Neuronal stem cell (in vitro differentiated cells): Measurements from ENCODE around the gene SLC41A1.
"Not testable (repeated sequence)": the region's sequence is repeated elsewhere in the genome, so short reads cannot be mapped to it uniquely, and the experiment has no call there.

Experiments
- DNase-seq: peaks from one replicate; pipeline ENCODE4 v3.0.0-alpha.2; 2013; ENCODE audit warnings: low spot score
- H2AFZ ChIP-seq: one replicate; pipeline ENCODE4 v1.6.1; 2013; ENCODE audit warnings: mild to moderate bottlenecking, low read length, inconsistent platforms
- H2AK5ac ChIP-seq: 2 replicates; pipeline ENCODE4 v1.6.1; 2013; ENCODE audit warnings: low read depth, mild to moderate bottlenecking, inconsistent platforms, low read length, moderate library complexity, mixed read lengths
- H2BK120ac ChIP-seq: 2 replicates; pipeline ENCODE4 v1.6.1; 2013; ENCODE audit warnings: low read depth, mild to moderate bottlenecking, inconsistent platforms, low read length, moderate library complexity, mixed read lengths
- H2BK12ac ChIP-seq: one replicate; pipeline ENCODE4 v1.6.1; 2013; ENCODE audit warnings: low read length, inconsistent platforms
- H2BK15ac ChIP-seq: 2 replicates; pipeline ENCODE4 v1.6.1; 2013; ENCODE audit warnings: mild to moderate bottlenecking, low read length, inconsistent platforms, mixed read lengths
- H2BK5ac ChIP-seq: one replicate; pipeline ENCODE4 v1.6.1; 2013; ENCODE audit warnings: inconsistent platforms, mild to moderate bottlenecking, low read length, moderate library complexity
- H3K14ac ChIP-seq: one replicate; pipeline ENCODE4 v1.6.1; 2013; ENCODE audit warnings: low read length, inconsistent platforms
- H3K18ac ChIP-seq: 2 replicates; pipeline ENCODE4 v1.6.1; 2013; ENCODE audit warnings: low read length, inconsistent platforms
- H3K23ac ChIP-seq: 2 replicates; pipeline ENCODE4 v1.6.1; 2013; ENCODE audit warnings: low read depth, mild to moderate bottlenecking, mixed read lengths, low read length, inconsistent platforms; ENCODE audit not compliant: poor library complexity
- H3K27ac ChIP-seq: replicated peaks from 3 replicates; pipeline ENCODE4 v1.5.1; 2013; ENCODE audit warnings: low read length, inconsistent platforms
- H3K27me3 ChIP-seq, 3 experiments: 2 replicates each; pipeline ENCODE4 v1.6.1; 2013; ENCODE audit warnings: low read length in 3 of 3, mild to moderate bottlenecking in 2 of 3, inconsistent platforms in 1 of 3, low read depth in 1 of 3, mixed read lengths in 1 of 3, moderate library complexity in 1 of 3; ENCODE audit not compliant: control insufficient read depth in 3 of 3, insufficient read depth in 3 of 3
- H3K36me3 ChIP-seq, 2 donors: replicated peaks in 1 of 2; 2 replicates each; pipeline ENCODE4 v1.6.1; 2013; ENCODE audit warnings: low read length in 2 of 2; ENCODE audit not compliant: control insufficient read depth in 2 of 2, insufficient read depth in 2 of 2
- H3K4ac ChIP-seq: 2 replicates; pipeline ENCODE4 v1.6.1; 2013; ENCODE audit warnings: inconsistent platforms, mild to moderate bottlenecking, low read length, moderate library complexity
- H3K4me1 ChIP-seq, 2 donors: 1 replicate in 1 of 2; 2 replicates in 1 of 2; pipeline ENCODE4 v1.6.1; 2013; ENCODE audit warnings: low read length in 2 of 2, low read depth in 1 of 2; ENCODE audit not compliant: control insufficient read depth in 2 of 2, insufficient read depth in 1 of 2
- H3K4me2 ChIP-seq: one replicate; pipeline ENCODE4 v1.6.1; 2013; ENCODE audit warnings: mild to moderate bottlenecking, low read length, inconsistent platforms; ENCODE audit not compliant: insufficient read depth, poor library complexity, severe bottlenecking
- H3K4me3 ChIP-seq, 2 donors: 2 replicates each; pipeline ENCODE4 v1.5.1; 2013; ENCODE audit warnings: low read length in 2 of 2, mild to moderate bottlenecking in 2 of 2, inconsistent platforms in 1 of 2, moderate library complexity in 1 of 2
- H3K79me1 ChIP-seq: one replicate; pipeline ENCODE4 v1.6.1; 2013; ENCODE audit warnings: low read depth, mild to moderate bottlenecking, inconsistent platforms, low read length, moderate library complexity
- H3K9ac ChIP-seq: one replicate; pipeline ENCODE4 v1.6.1; 2013; ENCODE audit warnings: mild to moderate bottlenecking, low read depth, low read length, inconsistent platforms; ENCODE audit not compliant: poor library complexity
- H3K9me3 ChIP-seq, 2 donors: replicated peaks in 1 of 2; 2 replicates each; pipeline versions ENCODE3 to v1.6.1; 2013; ENCODE audit warnings: low read length in 2 of 2, mild to moderate bottlenecking in 2 of 2, inconsistent platforms in 1 of 2, low read depth in 1 of 2, mixed read lengths in 1 of 2, moderate library complexity in 1 of 2; ENCODE audit not compliant: control insufficient read depth in 2 of 2, insufficient read depth in 1 of 2
- H4K8ac ChIP-seq: one replicate; pipeline ENCODE4 v1.6.1; 2013; ENCODE audit warnings: low read depth, mild to moderate bottlenecking, inconsistent platforms, low read length, moderate library complexity
- H4K91ac ChIP-seq: one replicate; pipeline ENCODE4 v1.6.1; 2013; ENCODE audit warnings: low read length, low read depth, mild to moderate bottlenecking, inconsistent platforms; ENCODE audit not compliant: poor library complexity
- WGBS, 2 donors: extraction: QIAGEN DNeasy Blood & Tissue Kit; methylation state at CpG; one replicate each; pipeline ENCODE4 v1.1.7; 2013; ENCODE audit warnings: missing lambda C conversion rate in 2 of 2, mixed read lengths in 1 of 2; ENCODE audit not compliant: insufficient read length in 2 of 2, insufficient replicate concordance in 1 of 2; ENCODE audit errors: extremely low coverage in 2 of 2; 5-methylcytosine and 5-hydroxymethylcytosine counted together

Gene SLC41A1

GRCh38 chr1:205826016-205826806, 13.2 kb upstream of the SLC41A1 start:
- no peak overlapping the region for H3K4me3 ChIP-seq
- no peak for DNase-seq
- no peak overlapping the region for H3K18ac ChIP-seq
- no peak overlapping the region for H4K8ac ChIP-seq
- H3K79me1 ChIP-seq, result no peaks in the 10 kb centered on the region
- H2BK120ac ChIP-seq, result no peak overlapping the region
- no peaks in the 10 kb centered on the region for H3K27me3 ChIP-seq
- no peaks in the 10 kb centered on the region for H3K9me3 ChIP-seq
- no peak overlapping the region for H2BK15ac ChIP-seq
- H3K14ac ChIP-seq, result no peak overlapping the region
- H3K9ac ChIP-seq, result no peak overlapping the region
- no peak overlapping the region for H2BK5ac ChIP-seq
- no peak overlapping the region for H3K23ac ChIP-seq
- no peak overlapping the region for H2BK12ac ChIP-seq
- no peak overlapping the region for H3K27ac ChIP-seq
- H3K4me1 ChIP-seq, result peaks cover 14 to 16% of the 10 kb centered on the region in 2 donors
- peak overlapping the region; percentile 63 for H2AFZ ChIP-seq
- no peak overlapping the region for H3K4ac ChIP-seq
- H3K4me2 ChIP-seq, result no peak overlapping the region
- no peak overlapping the region for H4K91ac ChIP-seq
- WGBS, 2 donors, result no CpG with 5 or more reads among the region's 8 CpGs
- no peak overlapping the region for H2AK5ac ChIP-seq
- H3K36me3 ChIP-seq, result no peaks in the 10 kb centered on the region

- H2BK5ac ChIP-seq, result no peak overlapping the region
Observed at GRCh38 chr1:205824180-205824579, 11.2 kb upstream of the SLC41A1 start.

GRCh38 chr1:205823260-205823659, 10.3 kb upstream of the SLC41A1 start:
- not testable (repeated sequence) for H3K36me3 ChIP-seq, H3K14ac ChIP-seq, DNase-seq, H3K9ac ChIP-seq, H2AFZ ChIP-seq, H3K23ac ChIP-seq, H3K27me3 ChIP-seq, H2BK5ac ChIP-seq, H3K4ac ChIP-seq, H3K79me1 ChIP-seq, H2BK15ac ChIP-seq, H3K9me3 ChIP-seq, H3K18ac ChIP-seq, H2AK5ac ChIP-seq, H3K4me3 ChIP-seq, H3K27ac ChIP-seq, H4K91ac ChIP-seq, H2BK120ac ChIP-seq, H2BK12ac ChIP-seq, H3K4me2 ChIP-seq, H4K8ac ChIP-seq
- no CpG with 5 or more reads among the region's 2 CpGs for WGBS, 2 donors
- H3K4me1 ChIP-seq, result peaks cover 14 to 16% of the 10 kb centered on the region in 2 donors

More at GRCh38 chr1:205824180-205824579, 11.2 kb upstream of the SLC41A1 start:
- no peak overlapping the region for H3K18ac ChIP-seq
- H2BK15ac ChIP-seq, result no peak overlapping the region
- H2AFZ ChIP-seq, result no peak overlapping the region
- H3K23ac ChIP-seq, result no peak overlapping the region
- no peaks in the 10 kb centered on the region for H3K27me3 ChIP-seq
- H3K4me2 ChIP-seq, result no peak overlapping the region
- DNase-seq, result no peak
- H3K9me3 ChIP-seq, result no peaks in the 10 kb centered on the region
- H3K79me1 ChIP-seq, result no peaks in the 10 kb centered on the region
- no CpG with 5 or more reads among the region's 5 CpGs for WGBS, 2 donors
- H4K91ac ChIP-seq, result no peak overlapping the region
- peaks cover 14 to 16% of the 10 kb centered on the region in 2 donors for H3K4me1 ChIP-seq
- H3K4ac ChIP-seq, result no peak overlapping the region
- H2BK120ac ChIP-seq, result no peak overlapping the region
- H2BK12ac ChIP-seq, result no peak overlapping the region
- no peak overlapping the region for H3K14ac ChIP-seq
- no peak overlapping the region for H2AK5ac ChIP-seq
- no peak overlapping the region for H3K4me3 ChIP-seq
- H3K9ac ChIP-seq, result no peak overlapping the region
- no peaks in the 10 kb centered on the region for H3K36me3 ChIP-seq
- no peak overlapping the region for H4K8ac ChIP-seq
- no peak overlapping the region for H3K27ac ChIP-seq

- H2BK15ac ChIP-seq, result no peak overlapping the region
- no peaks in the 10 kb centered on the region for H3K79me1 ChIP-seq
- no CpG with 5 or more reads among the region's 2 CpGs for WGBS, 2 donors
- H2BK120ac ChIP-seq, result no peak overlapping the region
- H2BK12ac ChIP-seq, result no peak overlapping the region
- H3K14ac ChIP-seq, result no peak overlapping the region
- no peak overlapping the region for H4K8ac ChIP-seq
- no peak overlapping the region for H3K18ac ChIP-seq
- H3K4ac ChIP-seq, result no peak overlapping the region
- H3K9ac ChIP-seq, result no peak overlapping the region
- H2AK5ac ChIP-seq, result no peak overlapping the region
- no peak overlapping the region for H3K23ac ChIP-seq
- H3K27ac ChIP-seq, result no peak overlapping the region
- peaks cover 14 to 21% of the 10 kb centered on the region in 2 donors for H3K4me1 ChIP-seq
- no peak overlapping the region for H4K91ac ChIP-seq
- no peak for DNase-seq
- no peak overlapping the region for H3K4me2 ChIP-seq
- no peak overlapping the region for H2BK5ac ChIP-seq
- H2AFZ ChIP-seq, result no peak overlapping the region
- no peak overlapping the region for H3K4me3 ChIP-seq
- no peaks in the 10 kb centered on the region for H3K27me3 ChIP-seq
- H3K9me3 ChIP-seq, result no peaks in the 10 kb centered on the region
- no peaks in the 10 kb centered on the region for H3K36me3 ChIP-seq
Observed at GRCh38 chr1:205822397-205822796, 9.4 kb upstream of the SLC41A1 start.
